Activated T-helper 17 cell treated with anti-CD3 and anti-CD28 coated beads, Interleukin-2, amount 50 U/mL, for 72 hours (primary cell): ENCODE results near the gene TDRD1. TPM values are rescaled to one million over a fixed set of nuclear protein-coding genes. Genes with fewer than 3 reads are reported as not detected.

Experiments
- ATAC-seq: fragments of 150-1000 bp; cut with Tn5 transposase; replicated peaks from 2 replicates; pipeline ENCODE4 v1.10.0; 2021; ENCODE audit warnings: mild to moderate bottlenecking, moderate library complexity
- H3K27ac Mint-ChIP-seq: one replicate; pipeline ENCODE4 v1.8.0; 2022; ENCODE audit warnings: mixed read lengths
- H3K27me3 Mint-ChIP-seq: one replicate; pipeline ENCODE4 v1.8.0; 2022; ENCODE audit warnings: mixed read lengths
- H3K36me3 Mint-ChIP-seq: one replicate; pipeline ENCODE4 v1.8.0; 2022; ENCODE audit warnings: low read depth, mild to moderate bottlenecking, mixed read lengths
- H3K4me1 Mint-ChIP-seq: one replicate; pipeline ENCODE4 v1.8.0; 2022; ENCODE audit warnings: mixed read lengths
- H3K4me3 Mint-ChIP-seq: one replicate; pipeline ENCODE4 v1.8.0; 2022; ENCODE audit warnings: mild to moderate bottlenecking, mixed read lengths
- H3K9me3 Mint-ChIP-seq: one replicate; pipeline ENCODE4 v1.8.0; 2022; ENCODE audit warnings: mixed read lengths
- total RNA-seq, 2 donors: library from RNA; stranded (reverse); gene quantifications; one replicate each; pipeline ENCODE4 v1.2.3, GENCODE V29; 2022

The TDRD1 gene
- total RNA-seq, 2 donors from 2014 or later: 0.09 to 0.48 TPM

DNA sequence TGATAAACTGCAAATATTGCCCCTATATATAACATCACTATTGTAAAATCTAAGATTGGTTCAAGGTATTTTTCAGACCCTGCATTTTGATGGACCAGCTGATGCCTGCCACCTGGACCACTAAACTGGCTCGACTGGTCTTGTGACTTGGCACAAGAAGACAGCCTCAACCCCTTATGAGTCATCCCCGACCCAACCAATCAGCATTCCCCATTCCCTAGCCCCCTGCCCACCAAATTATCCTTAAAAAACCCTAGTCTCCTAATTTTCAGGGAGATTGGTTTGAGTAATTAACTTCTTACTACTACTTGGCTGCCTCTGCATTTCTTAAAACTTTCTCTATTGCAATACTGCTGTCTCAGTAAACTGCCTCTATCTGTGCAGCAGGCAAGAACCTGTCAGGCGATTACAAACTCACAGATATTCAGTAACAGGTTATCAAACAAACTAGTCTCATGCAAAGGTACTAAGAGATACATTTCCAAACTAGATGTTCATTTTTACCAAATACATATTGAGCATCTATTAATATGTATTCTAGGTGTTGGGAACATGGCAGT, 10.6 kb upstream of the TDRD1 start:
- Mint-ChIP-seq H3K27me3 (no peaks in the 10 kb centered on the region), H3K9me3 (no peaks in the 10 kb centered on the region), H3K4me3 (no peak overlapping the region), H3K36me3 (peaks cover 30% of the 10 kb centered on the region), H3K27ac (peak overlapping the region; percentile 5), H3K4me1 (peaks cover 18% of the 10 kb centered on the region)
- no peak for ATAC-seq

DNA sequence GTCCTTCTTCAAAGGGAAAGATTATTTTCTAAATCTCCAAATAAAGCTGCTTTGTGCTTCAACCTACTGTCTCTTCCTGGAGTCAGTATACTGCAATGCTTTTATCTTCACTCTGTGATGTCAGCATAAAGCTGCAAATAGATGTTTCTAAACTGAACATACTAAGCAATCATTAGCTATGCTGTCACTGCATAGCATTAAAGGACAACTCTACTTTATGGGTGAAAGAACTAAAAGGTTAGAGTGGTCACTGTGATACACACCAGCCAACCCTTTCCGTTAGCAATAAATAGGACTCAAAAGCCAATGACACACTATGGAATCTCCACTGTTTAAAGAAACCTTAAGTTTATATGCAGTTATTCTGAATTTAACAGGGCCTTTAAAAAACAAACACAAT, 6.9 kb upstream of the TDRD1 start:
- H3K4me1 Mint-ChIP-seq: peaks cover 23% of the 10 kb centered on the region
- H3K9me3 Mint-ChIP-seq: no peaks in the 10 kb centered on the region

DNA sequence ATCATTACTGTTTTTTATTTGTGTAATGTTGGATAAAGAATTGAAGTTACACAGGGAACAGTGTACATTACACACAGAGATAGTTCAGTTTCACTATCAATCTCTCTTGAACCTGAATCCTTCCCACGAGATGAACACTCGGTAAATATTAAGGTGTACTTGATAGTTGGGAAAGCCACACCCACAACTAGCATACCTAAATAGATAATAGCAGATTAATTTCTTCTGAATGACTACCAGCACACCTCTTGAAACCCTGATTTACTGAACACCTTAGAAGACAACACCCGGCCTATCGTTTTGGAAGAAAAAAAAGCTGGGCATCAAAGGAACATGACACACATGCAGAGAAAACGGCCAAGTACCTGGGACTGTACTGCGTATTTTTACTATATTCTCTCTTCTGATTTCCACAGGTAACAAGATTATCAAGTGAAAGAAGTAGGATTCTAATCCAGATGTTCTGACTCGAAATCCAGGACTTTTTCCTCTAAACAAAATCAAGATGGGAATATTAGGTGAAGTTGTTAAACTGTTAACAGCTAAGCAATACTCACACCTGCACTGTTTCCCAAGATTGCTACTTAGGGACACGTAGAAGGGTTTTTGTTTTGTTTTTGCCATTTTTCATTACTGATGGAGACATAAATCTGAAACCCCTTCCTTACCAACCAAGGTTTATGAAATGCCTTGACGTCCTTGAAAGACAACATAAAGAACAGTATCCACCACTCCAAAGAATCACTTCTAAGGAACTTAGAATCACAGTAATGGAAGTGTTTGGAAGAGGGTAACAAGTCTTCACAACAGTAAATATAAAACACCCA, 6.2 kb upstream of the TDRD1 start:
- Mint-ChIP-seq H3K4me1 (peaks cover 23% of the 10 kb centered on the region), H3K27ac (peak overlapping the region; percentile 99), H3K27me3 (no peaks in the 10 kb centered on the region), H3K4me3 (peak overlapping the region; percentile 94), H3K9me3 (no peaks in the 10 kb centered on the region), H3K36me3 (peaks cover 20% of the 10 kb centered on the region)
- no peak for ATAC-seq

More for the DNA sequence above, 6.9 kb upstream of the TDRD1 start:
- no peaks in the 10 kb centered on the region for H3K27me3 Mint-ChIP-seq
- H3K27ac Mint-ChIP-seq: peak overlapping the region; percentile 99
- H3K4me3 Mint-ChIP-seq: peak overlapping the region; percentile 94
- no peak for ATAC-seq
- peaks cover 24% of the 10 kb centered on the region for H3K36me3 Mint-ChIP-seq

DNA sequence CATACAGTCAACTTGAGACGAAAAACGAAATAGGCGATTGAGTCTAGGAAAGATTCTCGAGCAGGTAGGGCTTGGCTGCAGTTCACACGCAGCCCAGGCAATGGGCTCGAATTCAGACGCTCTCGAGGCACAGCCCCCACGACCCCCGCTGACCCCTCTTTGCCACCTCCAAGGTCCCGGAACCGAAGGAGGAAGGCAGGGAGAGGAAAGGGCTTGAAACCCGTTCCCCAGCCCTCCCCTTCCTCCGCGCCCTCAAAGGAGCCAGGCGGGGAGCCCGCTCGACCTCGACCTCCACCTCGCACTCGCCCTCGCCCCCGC, 5.6 kb upstream of the TDRD1 start:
- Mint-ChIP-seq H3K4me1 (peaks cover 23% of the 10 kb centered on the region), H3K27ac (peak overlapping the region; percentile 99), H3K4me3 (peak overlapping the region; percentile 94), H3K9me3 (no peaks in the 10 kb centered on the region), H3K27me3 (no peaks in the 10 kb centered on the region), H3K36me3 (peaks cover 15% of the 10 kb centered on the region)
- ATAC-seq: peak; percentile 0

DNA sequence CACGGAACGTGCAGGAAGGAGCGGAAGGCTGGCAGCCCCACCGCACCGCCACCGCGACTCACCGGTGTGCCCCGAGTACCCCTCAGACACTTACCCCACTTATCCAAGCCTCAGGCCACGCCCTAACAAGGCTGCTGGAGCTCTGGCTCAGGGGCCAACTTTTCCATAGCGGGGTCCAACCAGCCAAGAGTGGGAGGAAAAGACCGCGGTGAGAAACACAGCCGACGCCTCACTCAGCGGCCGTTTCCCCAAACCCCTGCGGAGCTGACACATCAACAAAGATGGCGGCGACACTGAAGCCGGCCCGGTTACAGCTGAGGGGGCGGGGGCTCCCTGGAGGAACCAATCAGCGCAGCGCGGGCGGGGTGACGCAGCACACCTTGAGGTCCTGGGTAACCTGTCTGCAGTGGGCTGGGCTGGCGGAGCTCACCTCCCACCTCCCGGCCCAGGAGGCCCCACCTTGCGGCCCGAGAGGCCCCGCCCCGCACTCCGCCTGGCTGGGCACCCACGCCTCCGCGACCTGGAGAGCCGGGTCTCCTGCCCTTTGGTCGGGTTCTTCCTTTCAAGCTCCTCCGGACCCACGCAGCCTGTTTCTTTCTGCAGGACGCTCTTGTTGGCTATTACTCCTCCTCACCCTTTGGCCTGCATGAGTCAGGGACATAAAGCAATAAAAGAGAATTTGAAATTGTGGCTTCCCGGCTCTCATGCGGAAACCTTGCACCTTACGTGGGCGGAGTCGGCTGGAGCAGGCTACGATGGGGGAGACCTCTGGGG, 5.0 kb upstream of the TDRD1 start, which contains the start of gene CCDC186:
Gene CCDC186 (minus strand): TSS at position 283 of the 774 bp plus-strand sequence. CDS start 10,935 bp downstream, outside the sequence.
- peak within 1 kb of the TSS; percentile 94 for H3K4me3 Mint-ChIP-seq

DNA sequence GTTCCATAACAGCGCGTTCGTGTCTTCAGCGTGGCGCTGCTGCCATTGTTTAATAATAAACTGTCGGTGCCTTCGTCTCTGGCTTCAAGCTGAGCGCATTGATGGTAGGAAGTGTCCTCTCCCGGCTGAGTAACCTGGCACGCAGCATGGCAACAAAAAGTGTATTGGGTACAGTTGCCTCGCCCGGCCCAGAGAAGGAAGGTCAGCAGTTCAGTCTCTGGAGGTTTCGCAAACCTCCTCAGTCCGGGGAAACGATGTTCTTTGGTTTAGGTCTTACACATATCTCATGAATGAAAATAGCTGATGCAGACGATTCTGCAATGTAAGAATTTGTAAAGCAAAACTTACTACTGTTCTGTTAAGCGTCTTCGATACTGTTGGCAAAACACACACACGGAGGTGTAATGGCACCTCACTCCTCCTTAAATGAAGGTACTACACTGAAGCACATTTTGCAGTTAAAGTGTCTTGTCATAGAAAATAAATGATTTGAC, 4.4 kb upstream of the TDRD1 start:
- Mint-ChIP-seq H3K36me3 (peaks cover 5% of the 10 kb centered on the region), H3K4me1 (peaks cover 23% of the 10 kb centered on the region), H3K4me3 (peak overlapping the region; percentile 94), H3K9me3 (no peaks in the 10 kb centered on the region), H3K27me3 (no peaks in the 10 kb centered on the region), H3K27ac (peak overlapping the region; percentile 99)
- ATAC-seq: peak; percentile 30

More for the DNA sequence above, 5.0 kb upstream of the TDRD1 start, which contains the start of gene CCDC186:
- peaks cover 23% of the 10 kb centered on the region for H3K4me1 Mint-ChIP-seq
- H3K27ac Mint-ChIP-seq: peak within 1 kb of the TSS; percentile 99
- no peaks in the 10 kb centered on the region for H3K9me3 Mint-ChIP-seq
- H3K36me3 Mint-ChIP-seq: peaks cover 11% of the 10 kb centered on the region
- ATAC-seq: peak; percentile 99
- no peaks in the 10 kb centered on the region for H3K27me3 Mint-ChIP-seq

DNA sequence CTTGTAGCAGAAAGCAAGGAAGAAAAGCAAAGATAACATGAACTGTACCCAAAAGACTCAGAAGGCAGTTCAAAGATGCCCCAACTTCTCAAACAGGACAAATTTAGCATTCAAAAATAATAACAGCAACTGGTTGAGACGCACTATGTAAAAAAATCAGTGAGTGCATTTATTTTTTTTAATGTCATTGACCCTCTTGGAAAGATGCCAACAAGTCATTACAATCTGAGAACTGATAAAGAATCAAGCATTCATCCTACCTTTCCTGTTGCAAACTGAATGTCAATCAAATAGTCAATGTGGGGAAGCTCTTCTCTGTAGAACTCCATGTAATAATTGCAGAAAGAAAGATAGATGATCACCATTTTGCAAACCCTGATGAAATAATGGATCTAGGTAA, 3.5 kb upstream of the TDRD1 start:
- H3K27me3 Mint-ChIP-seq: no peaks in the 10 kb centered on the region
- peak overlapping the region; percentile 94 for H3K4me3 Mint-ChIP-seq
- H3K4me1 Mint-ChIP-seq: peaks cover 23% of the 10 kb centered on the region
- H3K27ac Mint-ChIP-seq: no peak overlapping the region
- ATAC-seq: no peak
- H3K36me3 Mint-ChIP-seq: peaks cover 4% of the 10 kb centered on the region
- H3K9me3 Mint-ChIP-seq: no peaks in the 10 kb centered on the region

DNA sequence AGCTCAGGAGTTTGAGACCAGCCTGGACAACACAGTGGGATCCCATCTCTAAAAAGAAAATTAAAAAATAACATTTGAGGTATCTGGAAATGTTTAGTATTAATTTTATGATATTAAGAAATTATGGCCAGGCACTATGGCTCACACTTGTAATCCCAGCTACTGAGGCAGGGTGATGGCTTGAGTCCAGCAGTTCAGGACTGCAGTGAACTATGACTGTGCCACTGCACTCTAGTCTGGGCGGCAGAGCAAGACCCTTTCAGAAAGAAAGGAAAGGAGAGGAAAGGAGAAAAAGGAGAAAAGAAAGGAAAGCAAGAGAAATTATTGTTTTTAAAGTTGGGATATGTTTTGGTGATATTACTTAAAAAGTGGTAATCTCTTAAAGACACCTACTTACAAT, 2.6 kb upstream of the TDRD1 start:
- ATAC-seq: no peak
- Mint-ChIP-seq H3K36me3 (peaks cover 4% of the 10 kb centered on the region), H3K4me1 (peaks cover 23% of the 10 kb centered on the region), H3K9me3 (no peaks in the 10 kb centered on the region), H3K27me3 (no peaks in the 10 kb centered on the region), H3K4me3 (no peak overlapping the region), H3K27ac (no peak overlapping the region)

DNA sequence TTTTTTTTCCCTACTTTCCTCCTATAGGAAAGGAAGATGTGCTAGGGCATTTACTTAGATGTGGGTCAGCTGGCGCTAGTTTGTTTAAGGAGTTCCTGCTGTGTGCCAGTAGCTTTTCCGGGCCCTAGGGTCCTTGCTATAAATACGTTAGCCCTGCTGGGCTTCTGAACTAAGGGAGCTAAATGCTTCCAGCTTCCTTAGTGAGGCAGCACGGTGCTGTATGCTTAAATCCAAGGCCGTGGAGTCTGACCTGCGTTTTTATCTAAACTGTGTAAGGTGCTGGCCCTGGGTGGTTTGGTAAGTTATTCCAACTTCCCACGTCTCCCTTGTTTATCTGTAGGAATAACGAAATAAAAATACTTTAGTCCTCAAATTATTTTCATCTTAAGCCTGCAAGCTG, 594 bp downstream of the TDRD1 start:
- no peak overlapping the region for H3K27ac Mint-ChIP-seq

DNA sequence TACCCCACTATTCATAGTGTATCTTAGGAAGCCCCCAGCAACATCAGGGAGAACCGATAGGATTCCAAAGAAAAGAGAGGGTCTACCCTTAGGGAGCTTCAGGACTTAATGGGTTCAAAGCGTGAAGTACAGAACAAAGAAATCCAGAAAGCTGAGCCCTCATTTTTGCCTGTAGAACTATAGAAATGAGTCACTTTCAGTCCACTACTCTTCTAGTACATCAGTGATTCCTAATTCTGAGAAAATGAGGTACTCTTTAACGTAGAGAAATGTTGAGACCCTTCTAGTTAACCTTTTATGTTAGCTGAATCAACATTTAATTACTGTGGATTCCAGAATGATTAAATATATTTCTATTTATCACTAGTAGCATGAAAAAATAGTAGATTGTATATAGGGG, 1.8 kb downstream of the TDRD1 start:
- Mint-ChIP-seq H3K9me3 (no peaks in the 10 kb centered on the region), H3K4me3 (no peak overlapping the region), H3K27me3 (no peaks in the 10 kb centered on the region), H3K27ac (peak overlapping the region; percentile 36), H3K4me1 (peaks cover 1% of the 10 kb centered on the region), H3K36me3 (no peaks in the 10 kb centered on the region)
- peak; percentile 74 for ATAC-seq

More for the DNA sequence above, 594 bp downstream of the TDRD1 start:
- Mint-ChIP-seq H3K4me1 (peaks cover 11% of the 10 kb centered on the region), H3K27me3 (no peaks in the 10 kb centered on the region), H3K36me3 (no peaks in the 10 kb centered on the region), H3K4me3 (no peak overlapping the region), H3K9me3 (no peaks in the 10 kb centered on the region)
- ATAC-seq: no peak

DNA sequence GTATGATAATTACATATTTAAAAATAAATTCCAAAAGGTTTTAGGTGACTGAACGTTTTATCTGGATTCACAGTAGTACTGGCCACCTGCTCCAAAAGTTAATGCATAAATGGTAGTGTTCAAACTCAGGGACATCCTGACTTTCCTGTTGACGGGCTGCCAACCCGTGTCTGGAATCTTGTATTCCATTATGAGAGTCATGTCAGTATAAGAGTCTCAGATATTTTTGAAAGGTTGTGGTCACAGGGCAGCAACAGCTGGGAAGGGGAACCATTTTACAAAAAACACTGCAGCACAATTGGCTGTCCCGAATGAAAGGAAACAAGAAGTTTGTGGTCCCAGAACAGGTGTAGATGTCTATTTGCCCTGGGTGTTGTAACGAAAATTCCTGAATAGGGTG, 2.8 kb downstream of the TDRD1 start:
- H3K36me3 Mint-ChIP-seq: no peaks in the 10 kb centered on the region
- H3K4me3 Mint-ChIP-seq: no peak overlapping the region
- no peak overlapping the region for H3K27ac Mint-ChIP-seq
- H3K9me3 Mint-ChIP-seq: no peaks in the 10 kb centered on the region
- no peaks in the 10 kb centered on the region for H3K4me1 Mint-ChIP-seq
- no peaks in the 10 kb centered on the region for H3K27me3 Mint-ChIP-seq
- ATAC-seq: no peak

DNA sequence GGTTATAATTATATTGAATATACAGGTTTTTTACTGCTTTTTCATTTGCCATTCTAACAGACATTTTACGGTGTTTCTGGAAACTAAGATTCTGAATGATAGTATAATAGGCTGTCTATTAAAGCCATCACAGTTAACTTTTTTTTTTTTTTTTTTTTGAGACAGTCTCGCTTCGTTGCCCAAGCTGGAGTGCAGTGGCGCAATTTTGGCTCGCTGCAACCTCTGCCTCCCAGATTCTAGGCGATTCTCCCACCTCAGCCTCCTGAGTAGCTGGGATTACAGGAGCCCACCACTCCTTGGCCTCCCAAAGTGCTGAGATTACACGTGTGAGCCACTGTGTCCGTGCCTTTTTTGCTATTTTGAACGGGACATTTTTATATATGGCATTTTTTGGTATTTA, 4.4 kb downstream of the TDRD1 start:
- Mint-ChIP-seq H3K4me1 (no peaks in the 10 kb centered on the region), H3K36me3 (no peaks in the 10 kb centered on the region), H3K9me3 (no peaks in the 10 kb centered on the region), H3K4me3 (no peak overlapping the region), H3K27ac (no peak overlapping the region), H3K27me3 (peaks cover 4% of the 10 kb centered on the region)
- ATAC-seq: no peak

DNA sequence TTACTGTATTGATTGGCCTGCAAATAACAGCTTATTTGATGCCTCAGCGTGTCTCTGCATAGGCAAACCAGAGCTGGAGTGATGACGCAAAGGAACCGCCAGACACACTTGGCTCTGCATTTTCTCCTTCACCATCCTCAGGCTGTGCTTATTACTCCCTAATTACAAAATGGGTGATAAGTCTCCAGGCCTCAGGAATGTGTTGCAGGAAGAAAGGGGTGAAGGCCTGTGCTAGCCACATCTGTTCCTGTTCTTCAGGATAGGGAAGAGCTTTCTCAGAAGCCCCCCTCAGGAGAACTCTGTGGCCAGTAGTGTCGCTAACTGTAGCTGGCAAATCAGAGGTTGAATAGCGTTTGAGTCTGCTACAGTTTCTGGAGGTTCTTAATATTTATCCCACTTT, 5.1 kb downstream of the TDRD1 start:
- no peaks in the 10 kb centered on the region for H3K4me1 Mint-ChIP-seq
- ATAC-seq: no peak
- H3K27me3 Mint-ChIP-seq: peaks cover 4% of the 10 kb centered on the region
- H3K9me3 Mint-ChIP-seq: no peaks in the 10 kb centered on the region
- no peak overlapping the region for H3K27ac Mint-ChIP-seq
- no peak overlapping the region for H3K4me3 Mint-ChIP-seq
- H3K36me3 Mint-ChIP-seq: no peaks in the 10 kb centered on the region

DNA sequence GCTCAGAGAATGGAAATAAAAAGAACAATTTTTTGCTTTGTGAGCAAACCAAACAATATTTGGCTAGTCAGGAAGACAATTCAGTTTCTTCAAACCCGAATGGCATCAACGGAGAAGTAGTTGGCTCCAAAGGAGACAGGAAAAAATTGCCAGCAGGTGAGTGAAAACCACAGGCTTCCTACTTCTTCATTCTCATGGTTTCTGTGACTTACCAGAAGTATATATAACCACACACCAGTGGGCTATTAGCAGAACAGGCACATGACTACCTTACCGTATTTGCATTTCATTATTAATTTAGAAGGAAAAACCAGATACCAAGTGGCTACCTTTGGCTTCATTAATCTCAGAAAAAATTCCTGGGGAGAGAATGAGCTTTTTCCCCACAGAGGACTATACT, 8.8 kb downstream of the TDRD1 start:
- ATAC-seq: no peak

More for the DNA sequence above, 8.8 kb downstream of the TDRD1 start:
- no peak overlapping the region for H3K27ac Mint-ChIP-seq
- no peaks in the 10 kb centered on the region for H3K36me3 Mint-ChIP-seq
- H3K4me3 Mint-ChIP-seq: no peak overlapping the region
- peaks cover 4% of the 10 kb centered on the region for H3K27me3 Mint-ChIP-seq
- no peaks in the 10 kb centered on the region for H3K9me3 Mint-ChIP-seq
- H3K4me1 Mint-ChIP-seq: no peaks in the 10 kb centered on the region
